OCI-LY3 (cell line): ENCODE measurements around the gene LEUTX.
"Not testable (repeated sequence)": the region's sequence is repeated elsewhere in the genome, so short reads cannot be mapped to it uniquely, and the experiment has no call there.

Experiments
- H2AFZ ChIP-seq: fragments of 200-600, 300-600 bp; shearing (Covaris generic); 2 replicates; pipeline ENCODE4 v1.6.0; 2014; ENCODE audit warnings: antibody characterized with exemption, low read depth, low read length
- H3K27ac ChIP-seq: fragments of 200-600, 300-600 bp; sonication (generic); 2 replicates; pipeline ENCODE4 v1.5.1; 2014; ENCODE audit warnings: mild to moderate bottlenecking, low read length, moderate library complexity, mixed read lengths
- H3K27me3 ChIP-seq: fragments of 200-600, 300-600 bp; sonication (generic); 2 replicates; pipeline ENCODE4 v1.6.1; 2014; ENCODE audit warnings: low read depth, low read length, mixed read lengths
- H3K36me3 ChIP-seq: fragments of 200-600, 300-600 bp; sonication (generic); replicated peaks from 2 replicates; pipeline ENCODE3; 2014; ENCODE audit warnings: low read depth, low read length, mixed read lengths
- H3K4me1 ChIP-seq: fragments of 300-600, 200-600 bp; sonication (generic); 2 replicates; pipeline ENCODE4 v1.6.1; 2014; ENCODE audit warnings: low read length, mixed read lengths
- H3K4me2 ChIP-seq: fragments of 200-600, 300-600 bp; sonication (generic); 2 replicates; pipeline ENCODE4 v1.6.1; 2014; ENCODE audit warnings: low read length, mixed read lengths
- H3K4me3 ChIP-seq: fragments of 300-600, 200-600 bp; sonication (generic); 2 replicates; pipeline ENCODE4 v1.5.1; 2014; ENCODE audit warnings: antibody characterized with exemption, mild to moderate bottlenecking, low read length, moderate library complexity
- H3K79me2 ChIP-seq: fragments of 300-600, 200-600 bp; shearing (Covaris generic); 2 replicates; pipeline ENCODE4 v1.6.1; 2014; ENCODE audit warnings: mild to moderate bottlenecking, low read length, mixed read lengths
- H3K9ac ChIP-seq: fragments of 300-600, 200-600 bp; shearing (Covaris generic); 2 replicates; pipeline ENCODE4 v1.6.0; 2014; ENCODE audit warnings: mild to moderate bottlenecking, low read length, moderate library complexity
- H3K9me3 ChIP-seq: fragments of 200-600, 300-600 bp; shearing (Covaris generic); 2 replicates; pipeline ENCODE4 v1.6.1; 2014; ENCODE audit warnings: low read length, mixed read lengths; ENCODE audit not compliant: insufficient read depth
- H4K20me1 ChIP-seq: fragments of 200-600, 300-600 bp; sonication (generic); 2 replicates; pipeline ENCODE4 v1.6.1; 2016; ENCODE audit warnings: low read length, mixed read lengths; ENCODE audit not compliant: insufficient read depth
- CTCF ChIP-seq: fragments of 200-600, 300-600 bp; sonication (generic); IDR thresholded peaks from 2 replicates; pipeline ENCODE4 v1.5.1; 2014; ENCODE audit warnings: antibody characterized with exemption, low read length, low read depth
- EZH2phosphoT487 ChIP-seq: fragments of 200-600 bp; shearing (Covaris generic); IDR thresholded peaks from 2 replicates; pipeline ENCODE4 v1.6.1; 2018; ENCODE audit warnings: antibody characterized with exemption, mixed run types, low read depth

The LEUTX gene

GRCh38 chr19:39805104-39805503 is 26.4 kb downstream of the LEUTX start:
- Histone ChIP-seq H3K9me3 (no peaks in the 10 kb centered on the region), H3K79me2 (no peaks in the 10 kb centered on the region), H3K4me1 (no peaks in the 10 kb centered on the region), H3K27ac (no peak overlapping the region), H4K20me1 (no peaks in the 10 kb centered on the region), H3K4me3 (no peak overlapping the region), H3K4me2 (no peak overlapping the region), H3K9ac (no peak overlapping the region), H2AFZ (no peak overlapping the region), H3K27me3 (peaks cover 24% of the 10 kb centered on the region), H3K36me3 (no peaks in the 10 kb centered on the region)
- TF ChIP-seq CTCF (no peak), EZH2phosphoT487 (no peak)

GRCh38 chr19:39807846-39808364 is 29.3 kb downstream of the LEUTX start:
- no peaks in the 10 kb centered on the region for H3K79me2 ChIP-seq
- H3K4me1 ChIP-seq: no peaks in the 10 kb centered on the region
- H3K4me2 ChIP-seq: no peak overlapping the region
- H4K20me1 ChIP-seq: no peaks in the 10 kb centered on the region
- no peak overlapping the region for H2AFZ ChIP-seq
- peaks cover 10% of the 10 kb centered on the region for H3K27me3 ChIP-seq
- no peaks in the 10 kb centered on the region for H3K9me3 ChIP-seq
- TF ChIP-seq EZH2phosphoT487 (no peak), CTCF (no peak)
- H3K27ac ChIP-seq: no peak overlapping the region
- H3K4me3 ChIP-seq: no peak overlapping the region
- no peaks in the 10 kb centered on the region for H3K36me3 ChIP-seq
- H3K9ac ChIP-seq: no peak overlapping the region

GRCh38 chr19:39808688-39809087 is 30.0 kb downstream of the LEUTX start:
- not testable (repeated sequence) for H3K4me3 ChIP-seq, H2AFZ ChIP-seq, H3K4me2 ChIP-seq, H3K36me3 ChIP-seq, H3K79me2 ChIP-seq, H3K9me3 ChIP-seq, H3K4me1 ChIP-seq, H3K9ac ChIP-seq, H3K27ac ChIP-seq, H3K27me3 ChIP-seq, H4K20me1 ChIP-seq

GRCh38 chr19:39809368-39809767 is 30.7 kb downstream of the LEUTX start:
- H3K4me1 ChIP-seq: no peaks in the 10 kb centered on the region
- H3K9me3 ChIP-seq: no peaks in the 10 kb centered on the region
- no peak overlapping the region for H3K4me2 ChIP-seq
- H3K4me3 ChIP-seq: no peak overlapping the region
- H3K36me3 ChIP-seq: no peaks in the 10 kb centered on the region
- H3K79me2 ChIP-seq: no peaks in the 10 kb centered on the region
- H3K27me3 ChIP-seq: no peaks in the 10 kb centered on the region
- TF ChIP-seq EZH2phosphoT487 (no peak), CTCF (no peak)
- H3K9ac ChIP-seq: no peak overlapping the region
- H3K27ac ChIP-seq: no peak overlapping the region
- no peaks in the 10 kb centered on the region for H4K20me1 ChIP-seq
- H2AFZ ChIP-seq: no peak overlapping the region

- H3K4me2 ChIP-seq: no peak overlapping the region
- no peaks in the 10 kb centered on the region for H3K27me3 ChIP-seq
- no peak overlapping the region for H3K4me3 ChIP-seq
Measured at GRCh38 chr19:39810424-39810823, 31.8 kb downstream of the LEUTX start.

More at GRCh38 chr19:39810424-39810823, 31.8 kb downstream of the LEUTX start:
- Histone ChIP-seq H3K9ac (no peak overlapping the region), H3K4me1 (no peaks in the 10 kb centered on the region), H2AFZ (no peak overlapping the region), H4K20me1 (no peaks in the 10 kb centered on the region), H3K36me3 (no peaks in the 10 kb centered on the region), H3K9me3 (no peaks in the 10 kb centered on the region), H3K79me2 (no peaks in the 10 kb centered on the region), H3K27ac (no peak overlapping the region)
- TF ChIP-seq EZH2phosphoT487 (no peak), CTCF (peak; percentile 8; the same call in 1 of the 2 replicates)
